GM18858 (cell line): ENCODE measurements around the gene MAPK8IP1.

Experiments
- ATAC-seq: cut with Tn5 transposase; IDR thresholded peaks from one replicate; pipeline ENCODE4 v1.9.1; 2021; ENCODE audit not compliant: unreplicated experiment

MAPK8IP1 gene

DNA sequence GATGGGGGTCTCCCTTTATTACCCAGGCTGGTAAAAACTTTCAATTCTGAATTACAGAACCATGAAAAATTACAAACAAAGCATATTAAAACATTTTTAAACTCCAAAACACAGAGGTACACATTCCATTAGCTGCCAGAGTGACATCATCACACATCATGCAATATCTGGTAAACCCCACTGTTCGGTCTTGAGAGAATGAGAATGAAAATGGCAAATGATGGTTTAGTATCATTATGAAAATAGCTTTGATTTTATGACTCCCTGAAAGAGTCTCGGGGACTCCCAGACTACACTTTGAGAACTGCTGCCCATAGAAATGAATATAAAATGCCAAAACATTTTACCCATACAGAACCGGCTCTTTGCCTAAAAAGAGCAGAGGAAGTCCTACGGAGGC lies 55.8 kb downstream of the MAPK8IP1 start:
- no peak for ATAC-seq

DNA sequence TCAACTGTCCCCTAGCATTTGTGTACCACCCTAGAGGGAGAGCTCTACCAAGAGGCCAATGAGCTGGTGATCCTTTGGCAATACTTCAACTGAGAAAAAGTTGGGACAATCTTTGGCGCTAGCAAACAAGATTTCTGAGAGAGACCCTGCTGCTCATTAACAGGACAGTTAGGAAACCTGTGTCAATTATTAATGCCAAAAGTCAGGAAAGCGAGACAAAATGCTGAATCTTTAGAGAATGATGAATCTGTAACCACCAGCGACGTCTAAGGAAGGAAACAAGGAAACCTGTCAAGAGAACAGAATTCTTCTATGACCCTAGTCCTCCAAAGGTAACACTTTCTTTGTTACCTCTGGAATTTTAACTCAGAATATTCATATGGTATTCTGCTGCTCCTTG lies 56.9 kb downstream of the MAPK8IP1 start:
- ATAC-seq: no peak

DNA sequence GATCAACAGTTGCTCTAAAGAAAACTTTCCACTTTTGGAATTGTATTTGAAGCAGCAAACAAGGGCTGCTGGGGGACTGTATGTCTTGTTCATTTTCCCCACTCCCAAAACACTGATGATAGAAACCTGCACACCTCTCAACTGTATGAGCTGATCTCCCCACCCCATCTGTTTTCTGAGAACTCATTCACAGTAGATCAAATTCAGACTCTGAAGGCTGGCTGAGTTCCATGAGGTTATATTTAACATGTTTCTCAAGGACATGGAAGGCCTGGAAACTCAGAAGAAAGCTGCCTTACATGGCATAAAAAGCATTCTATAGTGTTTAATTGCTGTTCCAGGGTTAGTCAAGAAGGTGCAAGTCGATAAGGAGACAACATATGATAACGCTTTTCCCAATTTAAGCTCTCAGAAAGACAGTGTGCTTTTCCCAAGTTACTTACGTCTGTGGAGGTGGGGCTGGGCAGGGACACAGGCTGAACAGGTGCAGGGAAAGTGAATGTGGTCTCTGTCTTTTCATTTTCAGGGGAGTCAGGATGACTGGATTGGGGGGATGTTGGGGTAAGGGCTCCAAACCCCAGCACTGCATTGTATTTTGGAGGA lies 60.0 kb downstream of the MAPK8IP1 start:
- ATAC-seq: no peak

DNA sequence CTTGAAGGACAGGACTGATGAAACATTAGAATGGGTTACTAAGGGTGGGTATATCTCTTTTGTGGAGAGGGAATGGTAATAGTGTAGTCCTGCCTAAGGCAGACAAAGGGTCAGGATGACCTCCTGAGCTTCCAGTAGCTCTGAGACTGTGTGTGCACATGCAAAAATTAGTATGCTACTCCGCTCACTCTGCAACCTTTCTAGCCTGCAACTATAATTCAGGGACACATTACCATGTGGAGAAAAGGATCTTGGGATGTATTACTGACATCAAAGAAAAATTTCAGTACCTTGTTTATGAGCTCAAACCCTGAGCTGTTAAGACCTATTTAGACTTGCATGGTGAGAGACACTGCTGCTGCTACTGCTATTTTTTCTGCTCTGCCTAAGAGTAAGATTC lies 62.4 kb downstream of the MAPK8IP1 start:
- ATAC-seq: no peak

DNA sequence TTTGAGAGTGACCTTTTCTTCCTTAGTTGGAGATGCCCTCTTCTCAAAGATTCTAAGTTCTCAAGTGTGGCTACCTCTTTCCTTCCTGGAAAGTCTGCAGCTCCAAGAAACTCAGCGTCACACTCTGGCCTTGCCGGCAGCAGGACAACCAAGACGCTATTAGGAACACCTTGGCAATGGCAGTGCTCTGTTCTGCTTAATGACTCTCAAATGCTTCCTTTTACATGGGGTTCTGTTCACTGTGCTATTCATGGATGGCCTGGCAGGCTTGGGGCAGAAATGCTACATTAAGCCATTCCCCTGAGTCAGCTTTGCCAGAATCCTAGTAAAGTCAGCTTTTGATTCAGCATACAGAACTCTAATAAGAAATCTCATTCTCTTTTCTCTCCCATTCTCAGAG lies 62.9 kb downstream of the MAPK8IP1 start:
- ATAC-seq: no peak

DNA sequence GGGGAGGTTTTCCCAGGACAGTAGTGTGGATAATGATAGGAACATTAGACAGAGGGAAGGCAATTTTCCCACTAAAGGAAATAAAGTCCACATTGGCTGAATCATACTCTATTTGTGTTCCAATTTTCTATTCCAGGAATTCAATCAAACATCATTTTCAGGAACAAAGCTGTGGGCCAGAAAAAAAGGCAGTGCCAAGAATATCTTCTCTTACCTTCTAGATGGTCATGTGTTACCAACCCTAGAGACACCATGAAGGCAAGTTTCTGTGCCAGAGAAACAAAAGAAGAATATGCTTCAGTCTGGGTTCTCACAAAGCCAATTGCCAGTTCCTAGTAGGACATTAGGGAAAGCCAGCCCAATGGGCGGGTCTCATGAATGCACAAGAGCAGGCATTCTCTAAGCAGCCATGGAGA lies 64.5 kb downstream of the MAPK8IP1 start:
- ATAC-seq: no peak
